Testis (tissue), 2 donors: ENCODE results near the gene LRMDA.

Experiments used
- CTCF ChIP-seq, 3 experiments: fragments of 450-650 bp in 2 of 3; fragments of 200-600 bp in 1 of 3; sonication (generic) in 1 of 3; IDR thresholded peaks; one replicate each; pipeline ENCODE4 v1.5.1; 2016 to 2019; ENCODE audit warnings: antibody characterized with exemption in 3 of 3, mild to moderate bottlenecking in 2 of 3, moderate library complexity in 1 of 3
- POLR2A ChIP-seq: fragments of 450-650 bp; IDR thresholded peaks from one replicate; pipeline ENCODE4 v1.6.1; 2017; ENCODE audit warnings: antibody characterized with exemption, mild to moderate bottlenecking, moderate library complexity

GRCh38 chr10:76558996-76559891, 1127.8 kb downstream of the LRMDA start:
- TF ChIP-seq CTCF (IDR thresholded peaks at IDR 0.05), result no peak
- TF ChIP-seq POLR2A, result no peak
